ENCODE results near the gene PRR27. TPM values are rescaled to one million over a fixed set of nuclear protein-coding genes. Genes with fewer than 3 reads are reported as not detected.
"Not testable (repeated sequence)": the region's sequence is repeated elsewhere in the genome, so short reads cannot be mapped to it uniquely, and the experiment has no call there.

PRR27 gene
- total RNA-seq, 1 donor from 2014 or later = not detected

DNA sequence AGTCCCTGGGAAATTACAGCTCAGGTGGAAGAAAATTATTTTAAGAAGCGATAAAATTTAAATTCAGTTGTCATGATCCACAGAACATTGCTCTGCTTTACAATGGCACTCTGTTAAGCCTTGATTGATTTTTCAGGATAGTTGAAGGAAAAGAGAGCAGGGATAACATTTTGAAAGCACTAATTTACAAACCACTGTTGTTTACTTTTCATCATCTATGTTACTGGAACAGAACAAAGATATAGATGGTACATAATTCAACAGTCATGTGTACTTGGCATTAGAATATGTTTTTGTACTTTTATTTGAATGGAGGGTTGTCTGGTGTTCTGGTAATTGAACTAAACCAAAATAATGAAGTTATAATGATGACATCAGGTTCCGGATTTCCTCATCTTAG is 38.9 kb downstream of the PRR27 start:
- TF ChIP-seq, protein P1, sequence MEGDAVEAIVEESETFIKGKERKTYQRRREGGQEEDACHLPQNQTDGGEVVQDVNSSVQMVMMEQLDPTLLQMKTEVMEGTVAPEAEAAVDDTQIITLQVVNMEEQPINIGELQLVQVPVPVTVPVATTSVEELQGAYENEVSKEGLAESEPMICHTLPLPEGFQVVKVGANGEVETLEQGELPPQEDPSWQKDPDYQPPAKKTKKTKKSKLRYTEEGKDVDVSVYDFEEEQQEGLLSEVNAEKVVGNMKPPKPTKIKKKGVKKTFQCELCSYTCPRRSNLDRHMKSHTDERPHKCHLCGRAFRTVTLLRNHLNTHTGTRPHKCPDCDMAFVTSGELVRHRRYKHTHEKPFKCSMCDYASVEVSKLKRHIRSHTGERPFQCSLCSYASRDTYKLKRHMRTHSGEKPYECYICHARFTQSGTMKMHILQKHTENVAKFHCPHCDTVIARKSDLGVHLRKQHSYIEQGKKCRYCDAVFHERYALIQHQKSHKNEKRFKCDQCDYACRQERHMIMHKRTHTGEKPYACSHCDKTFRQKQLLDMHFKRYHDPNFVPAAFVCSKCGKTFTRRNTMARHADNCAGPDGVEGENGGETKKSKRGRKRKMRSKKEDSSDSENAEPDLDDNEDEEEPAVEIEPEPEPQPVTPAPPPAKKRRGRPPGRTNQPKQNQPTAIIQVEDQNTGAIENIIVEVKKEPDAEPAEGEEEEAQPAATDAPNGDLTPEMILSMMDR (IDR thresholded peaks at IDR 0.05) = no peak
- TF ChIP-seq POLR2AphosphoS5 (IDR thresholded peaks at IDR 0.05; ENCODE audit: insufficient read depth in 1 of 2, low read depth in 1 of 2) = no peak
- no peak for TF ChIP-seq POLR2A (IDR thresholded peaks at IDR 0.05)
- intact Hi-C loops (cut with DNase I) = no loop called here
- no peak overlapping the region for H3K27ac ChIP-seq
- H3K36me3 ChIP-seq = no peaks in the 10 kb centered on the region
- H3K9me3 ChIP-seq = no peaks in the 10 kb centered on the region
- H3K4me1 ChIP-seq = no peaks in the 10 kb centered on the region
- H3K27me3 ChIP-seq = no peaks in the 10 kb centered on the region
- H3K4me3 ChIP-seq = no peak overlapping the region
- DNase-seq (ENCODE audit: extremely low spot score in 2 of 2) = no peak

DNA sequence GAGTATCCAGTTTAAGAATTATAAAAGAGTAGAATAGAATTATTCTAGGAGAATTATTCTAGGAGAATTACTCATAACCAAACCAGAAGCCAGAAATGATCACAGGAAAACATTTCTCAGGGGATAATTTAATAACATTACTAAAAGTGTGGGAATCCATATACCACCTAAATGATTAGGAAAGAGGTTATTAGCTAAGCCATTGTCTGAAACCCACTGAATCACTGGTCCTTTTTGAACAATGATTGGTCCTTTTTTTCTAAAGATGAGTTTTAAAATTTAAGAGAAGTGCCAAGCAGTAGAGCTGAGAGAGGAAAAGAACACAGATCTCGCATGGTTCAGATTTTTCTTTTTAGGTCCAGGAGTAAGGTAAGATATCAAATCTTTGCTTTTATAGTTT is 41.4 kb downstream of the PRR27 start, which contains the start of gene ODAM:
ODAM (plus strand) TSS at position 301 of the 400 bp plus-strand sequence. CDS start 819 bp downstream, outside the sequence.
- H3K27ac ChIP-seq = no peak within 1 kb of the TSS
- H3K36me3 ChIP-seq = no peaks in the 10 kb centered on the region
- no peak within 1 kb of the TSS for H3K4me3 ChIP-seq
- H3K27me3 ChIP-seq = no peaks in the 10 kb centered on the region
- TF ChIP-seq POLR2A (IDR thresholded peaks at IDR 0.05) (no peak), POLR2AphosphoS5 (IDR thresholded peaks at IDR 0.05; ENCODE audit: insufficient read depth in 1 of 2, low read depth in 1 of 2) (no peak)
- TF ChIP-seq, protein P1 (IDR thresholded peaks at IDR 0.05) = no peak
- no peaks in the 10 kb centered on the region for H3K9me3 ChIP-seq
- intact Hi-C loops (cut with DNase I) = no loop called here
- DNase-seq (ENCODE audit: extremely low spot score in 2 of 2) = no peak
- no peaks in the 10 kb centered on the region for H3K4me1 ChIP-seq

DNA sequence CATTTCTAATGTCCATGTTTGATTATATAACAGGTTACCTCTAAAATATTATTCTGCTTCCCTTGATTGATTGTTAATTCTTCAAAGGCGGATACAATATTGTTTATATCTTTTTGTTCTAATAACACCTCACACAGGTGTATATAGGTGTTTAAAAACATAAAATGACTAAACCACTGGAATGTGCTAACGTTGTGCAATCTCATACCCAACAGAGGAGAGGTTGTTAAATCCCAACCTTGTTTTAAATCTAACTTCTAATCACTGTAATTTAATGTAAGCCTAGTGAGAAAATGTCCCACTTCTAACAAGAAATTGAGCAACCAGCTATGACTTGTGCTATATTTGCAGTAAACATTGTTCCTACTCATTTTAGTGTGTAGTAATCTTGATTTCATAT is 42.8 kb downstream of the PRR27 start:
- no peak for TF ChIP-seq POLR2A (IDR thresholded peaks at IDR 0.05)
- TF ChIP-seq, protein P1 (IDR thresholded peaks at IDR 0.05) = no peak
- TF ChIP-seq POLR2AphosphoS5 (IDR thresholded peaks at IDR 0.05; ENCODE audit: insufficient read depth in 1 of 2, low read depth in 1 of 2) = no peak
- no peak for DNase-seq (ENCODE audit: extremely low spot score in 2 of 2)
- intact Hi-C loops (cut with DNase I) = no loop called here
- Histone ChIP-seq H3K36me3 (no peaks in the 10 kb centered on the region), H3K4me3 (no peak overlapping the region), H3K27ac (no peak overlapping the region), H3K4me1 (no peaks in the 10 kb centered on the region), H3K27me3 (no peaks in the 10 kb centered on the region), H3K9me3 (no peaks in the 10 kb centered on the region)

DNA sequence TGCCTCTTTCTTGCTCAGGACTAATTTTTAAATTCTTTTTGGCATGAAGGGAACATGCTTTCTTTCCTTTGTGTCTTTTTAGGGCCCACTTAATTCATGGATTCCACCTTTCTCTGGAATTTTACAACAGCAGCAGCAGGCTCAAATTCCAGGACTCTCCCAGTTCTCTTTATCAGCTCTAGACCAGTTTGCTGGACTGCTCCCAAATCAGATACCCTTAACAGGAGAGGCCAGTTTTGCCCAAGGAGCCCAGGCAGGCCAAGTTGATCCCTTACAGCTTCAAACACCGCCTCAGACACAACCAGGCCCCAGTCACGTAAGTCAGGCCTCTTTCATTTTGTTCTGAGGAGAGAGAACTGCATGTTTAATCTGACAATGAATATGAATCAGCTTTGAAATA is 43.8 kb downstream of the PRR27 start:
- Histone ChIP-seq H3K36me3 (no peaks in the 10 kb centered on the region), H3K27me3 (no peaks in the 10 kb centered on the region), H3K9me3 (no peaks in the 10 kb centered on the region), H3K27ac (no peak overlapping the region), H3K4me3 (no peak overlapping the region), H3K4me1 (no peaks in the 10 kb centered on the region)
- TF ChIP-seq POLR2AphosphoS5 (IDR thresholded peaks at IDR 0.05; ENCODE audit: insufficient read depth in 1 of 2, low read depth in 1 of 2) = no peak
- no peak for TF ChIP-seq POLR2A (IDR thresholded peaks at IDR 0.05)
- TF ChIP-seq, protein P1 (IDR thresholded peaks at IDR 0.05) = no peak
- DNase-seq (ENCODE audit: extremely low spot score in 2 of 2) = no peak
- intact Hi-C loops (cut with DNase I) = no loop called here

DNA sequence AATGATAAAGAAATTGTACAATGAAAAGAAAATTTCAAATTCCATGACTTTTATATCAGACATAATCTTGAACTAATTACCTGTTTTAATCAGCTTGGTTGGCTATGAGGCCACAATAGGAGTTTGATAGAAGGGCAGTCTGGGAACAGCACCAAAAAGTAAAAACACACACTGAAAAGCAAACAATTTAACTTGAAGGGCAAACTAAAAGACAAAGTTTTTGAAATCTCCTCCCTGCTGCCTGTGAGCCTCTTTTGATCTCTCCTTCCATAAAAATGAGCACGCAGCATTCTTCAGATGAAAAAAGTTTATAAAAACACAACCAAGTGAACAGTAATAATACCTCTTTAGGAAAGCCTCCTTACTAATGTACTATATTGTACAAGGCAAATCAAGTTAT is 49.6 kb downstream of the PRR27 start:
- TF ChIP-seq POLR2AphosphoS5 (IDR thresholded peaks at IDR 0.05; ENCODE audit: insufficient read depth in 1 of 2, low read depth in 1 of 2) = no peak
- Histone ChIP-seq H3K36me3 (no peaks in the 10 kb centered on the region), H3K9me3 (no peaks in the 10 kb centered on the region), H3K27ac (no peak overlapping the region), H3K4me3 (no peak overlapping the region), H3K27me3 (no peaks in the 10 kb centered on the region), H3K4me1 (no peaks in the 10 kb centered on the region)
- DNase-seq (ENCODE audit: extremely low spot score in 2 of 2) = no peak
- intact Hi-C loops (cut with DNase I) = no loop called here

DNA sequence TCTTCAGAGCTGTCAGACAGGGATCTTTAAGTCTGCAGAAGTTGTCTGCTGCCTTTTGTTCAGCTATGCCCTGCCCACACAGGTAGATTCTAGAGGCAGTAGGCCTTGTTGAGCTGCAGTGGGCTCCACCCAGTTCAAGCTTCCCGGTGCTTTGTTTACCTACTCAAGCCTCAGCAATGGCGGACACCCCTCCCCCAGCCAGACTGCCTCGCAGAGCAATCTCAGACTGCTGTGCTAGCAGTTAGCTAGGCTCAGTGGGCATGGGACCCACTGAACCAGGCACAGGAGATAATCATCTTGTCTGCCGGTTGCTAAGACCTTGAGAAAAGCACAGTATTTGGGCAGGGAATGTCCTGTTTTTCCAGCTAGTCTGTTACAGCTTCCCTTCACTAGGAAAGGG is 58.7 kb downstream of the PRR27 start:
- H3K9me3 ChIP-seq; H3K36me3 ChIP-seq; DNase-seq (ENCODE audit: extremely low spot score in 2 of 2); H3K4me1 ChIP-seq; intact Hi-C loops (cut with DNase I); H3K27ac ChIP-seq; H3K4me3 ChIP-seq; H3K27me3 ChIP-seq: not testable (repeated sequence)

Other genes with a start within 250 kb of the PRR27 start
- not detected for gene CSN1S1, start 223.2 kb upstream of the PRR27 start, total RNA-seq
- gene CSN2, start 188.5 kb upstream of the PRR27 start, total RNA-seq = not detected
- not detected for gene STATH, start 158.3 kb upstream of the PRR27 start, total RNA-seq
- gene HTN3, start 125.8 kb upstream of the PRR27 start, total RNA-seq = not detected
- gene HTN1, start 103.8 kb upstream of the PRR27 start, total RNA-seq = not detected
- not detected for gene ODAM, start 41.5 kb downstream of the PRR27 start, total RNA-seq
- not detected for gene FDCSP, start 71.9 kb downstream of the PRR27 start, total RNA-seq
- not detected for gene CSN3, start 88.4 kb downstream of the PRR27 start, total RNA-seq
- gene CABS1, start 180.7 kb downstream of the PRR27 start, total RNA-seq = not detected
- not detected for gene SMR3A, start 206.5 kb downstream of the PRR27 start, total RNA-seq
- not detected for gene SMR3B, start 228.9 kb downstream of the PRR27 start, total RNA-seq
- not detected for gene OPRPN, start 243.7 kb downstream of the PRR27 start, total RNA-seq